GM18909 (cell line): ENCODE data around the gene FBXO4.
A peak's percentile ranks its signal among the peaks of the same experiment; 100 is the strongest.

ENCODE experiments used
- ATAC-seq: cut with Tn5 transposase; IDR thresholded peaks from one replicate; pipeline ENCODE4 v1.9.1; 2021; ENCODE audit warnings: mild to moderate bottlenecking; ENCODE audit not compliant: unreplicated experiment, poor library complexity

Gene FBXO4

GRCh38 chr5:41924872-41925554 is at the start of gene FBXO4:
TSS of gene FBXO4 (plus strand) at chr5:41925281. CDS start at chr5:41925310, 29 bp downstream.
- ATAC-seq, result peak; percentile 96

- no peak for ATAC-seq
These were observed 48.4 kb upstream of the FBXO4 start for GRCh38 chr5:41876678-41877077.

- no peak for ATAC-seq
These were observed 47.7 kb upstream of the FBXO4 start for GRCh38 chr5:41877408-41877807.

- ATAC-seq, result peak; percentile 60
These were observed 46.9 kb upstream of the FBXO4 start for GRCh38 chr5:41878173-41878572.

GRCh38 chr5:41878643-41879478 is 46.2 kb upstream of the FBXO4 start:
- peak; percentile 73 for ATAC-seq

- ATAC-seq, result no peak
These were observed 42.3 kb upstream of the FBXO4 start for GRCh38 chr5:41882765-41883164.

GRCh38 chr5:41883243-41883642 is 41.8 kb upstream of the FBXO4 start:
- no peak for ATAC-seq

- no peak for ATAC-seq
These were observed 41.1 kb upstream of the FBXO4 start for GRCh38 chr5:41883936-41884335.

- no peak for ATAC-seq
These were observed 39.8 kb upstream of the FBXO4 start for GRCh38 chr5:41885286-41885685.

- ATAC-seq, result peak; percentile 67
These were observed 33.9 kb upstream of the FBXO4 start for GRCh38 chr5:41891066-41891707.

GRCh38 chr5:41892031-41892430 is 33.0 kb upstream of the FBXO4 start:
- no peak for ATAC-seq

GRCh38 chr5:41893074-41893851 is 31.8 kb upstream of the FBXO4 start:
- ATAC-seq, result peak; percentile 61

GRCh38 chr5:41896230-41896629 is 28.9 kb upstream of the FBXO4 start:
- ATAC-seq, result no peak

GRCh38 chr5:41903382-41903891 is 21.6 kb upstream of the FBXO4 start:
- ATAC-seq, result no peak

- peak; percentile 99 for ATAC-seq
These were observed 20.9 kb upstream of the FBXO4 start, which contains the start of gene RIMOC1 for GRCh38 chr5:41903892-41904799. TSS of gene RIMOC1 (plus strand) at chr5:41904344. CDS start at chr5:41904368, 24 bp downstream.

- ATAC-seq, result no peak
These were observed 18.9 kb upstream of the FBXO4 start for GRCh38 chr5:41906151-41906550.

GRCh38 chr5:41908374-41909079 is 16.6 kb upstream of the FBXO4 start:
- no peak for ATAC-seq

GRCh38 chr5:41918105-41918504 is 7.0 kb upstream of the FBXO4 start:
- peak; percentile 49 for ATAC-seq
